Cardiac septum (tissue), 1 donor: ENCODE results near the gene AS3MT. TPM values are rescaled to one million over a fixed set of nuclear protein-coding genes. Genes with fewer than 3 reads are reported as not detected.

Experiments used
- DNase-seq: peaks from one replicate; pipeline ENCODE4 v3.0.0-alpha.2; 2020; ENCODE audit warnings: low spot score
- intact Hi-C: fragments of 100-400 bp; cut with DNase I; formaldehyde crosslinking; loops from one replicate; pipeline ENCODE4 v1.14.0; 2022
- total RNA-seq: library from RNA; stranded (reverse); fragmentation: NEBNext Ultra II Directional; extraction: Animal tissue kit (Norgen Biotek cat#: 25700); gene quantifications from one replicate; pipeline ENCODE4 v1.2.1, GENCODE V29; 2021
- donor health status: DM: no; HTN: no; CAD: no.

The AS3MT gene
- total RNA-seq, 1 donor from 2014 or later = 7.2 TPM

GRCh38 chr10:102948786-102949185, 79.5 kb downstream of the AS3MT start:
- DNase-seq = no peak
- intact Hi-C loops = no loop called here

GRCh38 chr10:102949916-102950315, 80.6 kb downstream of the AS3MT start:
- no peak for DNase-seq
- intact Hi-C loops = no loop called here

DNA sequence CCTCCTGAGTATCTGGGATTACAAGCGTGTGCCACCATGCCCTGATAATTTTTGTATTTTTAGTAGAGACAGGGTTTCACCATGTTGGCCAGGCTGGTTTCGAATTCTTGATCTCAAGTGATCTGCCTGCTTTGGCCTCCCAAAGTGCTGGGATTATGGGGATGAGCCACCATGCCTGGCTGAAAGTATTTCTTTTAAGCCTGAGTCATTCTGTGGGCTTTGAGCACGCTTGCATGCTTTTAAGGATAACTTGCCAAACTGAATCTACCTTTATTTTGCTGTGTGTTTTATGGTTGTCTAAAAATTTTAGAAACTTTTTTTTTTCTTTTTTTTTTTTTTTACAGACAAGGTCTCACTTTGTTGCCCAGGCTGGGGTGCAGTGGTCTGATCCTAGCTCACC, 82.0 kb downstream of the AS3MT start:
- intact Hi-C loops = no loop called here

More for the DNA sequence above, 82.0 kb downstream of the AS3MT start:
- DNase-seq = no peak

Other genes with a start within 250 kb of the AS3MT start
- 99.6 TPM for gene TRIM8, start 225.0 kb upstream of the AS3MT start, total RNA-seq
- 13.1 TPM for gene ARL3, start 155.1 kb upstream of the AS3MT start, total RNA-seq
- gene SFXN2, start 154.8 kb upstream of the AS3MT start, total RNA-seq = 2.8 TPM
- gene WBP1L, start 125.5 kb upstream of the AS3MT start, total RNA-seq = 19.2 TPM
- not detected for gene CYP17A1, start 32.1 kb upstream of the AS3MT start, total RNA-seq
- 15.8 TPM for gene BORCS7, start 15.2 kb upstream of the AS3MT start, total RNA-seq
- gene CNNM2, start 48.8 kb downstream of the AS3MT start, total RNA-seq = 5.9 TPM